Right renal pelvis (tissue), 4 donors: Measurements from ENCODE around the gene IL22. TPM values are rescaled to one million over a fixed set of nuclear protein-coding genes. Genes with fewer than 3 reads are reported as not detected.

ENCODE experiments used
- polyA plus RNA-seq, 4 donors: library from polyadenylated mRNA; unstranded; fragments of 120-200 nt; gene quantifications; one replicate each; pipeline ENCODE4 v1.2.1, GENCODE V29; 2013; ENCODE audit not compliant: insufficient read length in 4 of 4

IL22 gene
- polyA plus RNA-seq, 4 donors: not detected

Other genes with a start within 250 kb of the IL22 start
- gene IFNG, start 93.9 kb downstream of the IL22 start, polyA plus RNA-seq: not detected
- gene IL26, start 27.8 kb downstream of the IL22 start, polyA plus RNA-seq: not detected
- 10 to 100 TPM; 32.2 to 40.1 (median 38.5) TPM for gene MDM1, start 78.8 kb upstream of the IL22 start, polyA plus RNA-seq